Omental fat pad (tissue), 4 donors: ENCODE data around the gene CACNA2D4. TPM values are rescaled to one million over a fixed set of nuclear protein-coding genes. Genes with fewer than 3 reads are reported as not detected.

Experiments used
- ATAC-seq: fragments of 150-250 bp; one replicate; pipeline ENCODE4 v1.9.1; 2016; ENCODE audit warnings: mild to moderate bottlenecking, moderate library complexity; ENCODE audit not compliant: low FRiP score
- DNase-seq: peaks from one replicate; pipeline ENCODE4 v3.0.0-alpha.2; 2019; ENCODE audit warnings: low spot score
- total RNA-seq, 4 donors: library from RNA; depleted of rRNA; stranded (reverse); fragments of >200 nt; gene quantifications; one replicate each; pipeline ENCODE4 v1.1.0, GENCODE V29; 2016
- TF ChIP-seq, protein P1 (sequence below), 3 donors: fragments of 450-650 bp; IDR thresholded peaks; one replicate each; pipeline ENCODE4 v1.5.1; 2016 to 2017; ENCODE audit warnings: antibody characterized with exemption in 3 of 3, mild to moderate bottlenecking in 3 of 3, moderate library complexity in 2 of 3

CACNA2D4 gene
- total RNA-seq, 4 donors from 2014 or later = 3.9 to 13.0 (median 6.8) TPM

DNA sequence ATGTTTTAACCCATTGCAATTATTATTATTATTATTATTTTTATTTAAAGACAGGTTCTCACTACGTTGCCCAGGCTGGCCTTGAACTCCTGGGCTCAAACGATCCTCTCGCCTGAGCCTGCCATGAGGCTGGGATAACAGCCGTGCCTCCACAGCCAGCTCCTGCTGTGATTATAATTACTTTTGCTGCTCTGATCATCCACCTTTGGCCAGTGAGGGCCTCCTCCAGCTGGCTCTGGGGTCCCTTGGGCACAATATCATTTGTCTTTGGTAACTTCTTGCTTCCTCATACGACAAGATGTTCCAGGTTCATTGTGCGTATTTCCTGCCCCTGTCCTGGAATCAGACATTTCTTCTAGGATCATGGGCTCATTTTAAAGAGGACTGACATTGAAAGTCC, 69.7 kb downstream of the CACNA2D4 start:
- DNase-seq = no peak
- TF ChIP-seq, protein P1, sequence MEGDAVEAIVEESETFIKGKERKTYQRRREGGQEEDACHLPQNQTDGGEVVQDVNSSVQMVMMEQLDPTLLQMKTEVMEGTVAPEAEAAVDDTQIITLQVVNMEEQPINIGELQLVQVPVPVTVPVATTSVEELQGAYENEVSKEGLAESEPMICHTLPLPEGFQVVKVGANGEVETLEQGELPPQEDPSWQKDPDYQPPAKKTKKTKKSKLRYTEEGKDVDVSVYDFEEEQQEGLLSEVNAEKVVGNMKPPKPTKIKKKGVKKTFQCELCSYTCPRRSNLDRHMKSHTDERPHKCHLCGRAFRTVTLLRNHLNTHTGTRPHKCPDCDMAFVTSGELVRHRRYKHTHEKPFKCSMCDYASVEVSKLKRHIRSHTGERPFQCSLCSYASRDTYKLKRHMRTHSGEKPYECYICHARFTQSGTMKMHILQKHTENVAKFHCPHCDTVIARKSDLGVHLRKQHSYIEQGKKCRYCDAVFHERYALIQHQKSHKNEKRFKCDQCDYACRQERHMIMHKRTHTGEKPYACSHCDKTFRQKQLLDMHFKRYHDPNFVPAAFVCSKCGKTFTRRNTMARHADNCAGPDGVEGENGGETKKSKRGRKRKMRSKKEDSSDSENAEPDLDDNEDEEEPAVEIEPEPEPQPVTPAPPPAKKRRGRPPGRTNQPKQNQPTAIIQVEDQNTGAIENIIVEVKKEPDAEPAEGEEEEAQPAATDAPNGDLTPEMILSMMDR (IDR thresholded peaks at IDR 0.05) = no peak
- no peak for ATAC-seq

DNA sequence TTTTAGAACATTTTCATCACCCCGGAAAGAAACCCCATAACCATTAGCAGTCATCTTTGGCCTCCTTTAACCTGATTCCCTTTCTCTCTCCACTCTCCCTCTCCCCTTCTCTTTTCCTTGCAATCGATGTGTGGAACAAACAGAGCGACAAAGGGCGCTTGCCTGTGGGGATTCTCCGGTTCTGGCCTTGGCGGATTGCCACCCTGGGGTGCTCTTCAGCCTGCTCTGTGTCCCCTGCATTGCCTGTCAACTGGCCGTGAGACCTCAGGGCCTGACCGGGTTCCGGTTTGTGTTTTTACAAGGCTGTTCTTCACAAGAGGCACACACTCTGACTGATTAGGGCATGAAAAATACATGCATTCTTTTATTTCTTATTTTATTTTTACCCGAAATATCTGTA, 70.3 kb downstream of the CACNA2D4 start:
- ATAC-seq (no peak), DNase-seq (no peak)
- TF ChIP-seq, protein P1 (IDR thresholded peaks at IDR 0.05) = no peak

DNA sequence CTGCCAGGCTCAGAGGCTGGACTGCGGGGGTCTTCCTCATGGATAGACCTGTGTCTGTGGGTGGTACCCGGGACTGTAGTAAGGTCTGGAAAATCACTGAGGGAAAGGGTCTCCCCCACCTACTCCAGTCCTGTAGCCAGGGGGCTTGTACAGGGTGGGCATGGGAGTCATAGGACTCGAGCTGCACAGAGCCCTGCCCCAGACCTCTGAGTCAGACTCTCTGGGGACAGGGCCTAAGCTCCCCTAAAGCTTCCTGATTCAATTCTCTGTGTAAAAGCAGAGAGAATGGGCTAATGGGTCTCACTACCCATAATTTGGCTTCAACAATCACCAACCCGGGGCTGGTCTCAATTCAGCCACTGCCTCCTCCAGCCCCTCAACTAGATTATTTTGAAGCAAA, 71.0 kb downstream of the CACNA2D4 start:
- ATAC-seq (no peak), DNase-seq (no peak)
- TF ChIP-seq, protein P1 (IDR thresholded peaks at IDR 0.05) = no peak

GRCh38 chr12:1846421-1847405, 71.7 kb downstream of the CACNA2D4 start:
- TF ChIP-seq, protein P1 (IDR thresholded peaks at IDR 0.05) = no peak
- ATAC-seq (no peak), DNase-seq (no peak)

DNA sequence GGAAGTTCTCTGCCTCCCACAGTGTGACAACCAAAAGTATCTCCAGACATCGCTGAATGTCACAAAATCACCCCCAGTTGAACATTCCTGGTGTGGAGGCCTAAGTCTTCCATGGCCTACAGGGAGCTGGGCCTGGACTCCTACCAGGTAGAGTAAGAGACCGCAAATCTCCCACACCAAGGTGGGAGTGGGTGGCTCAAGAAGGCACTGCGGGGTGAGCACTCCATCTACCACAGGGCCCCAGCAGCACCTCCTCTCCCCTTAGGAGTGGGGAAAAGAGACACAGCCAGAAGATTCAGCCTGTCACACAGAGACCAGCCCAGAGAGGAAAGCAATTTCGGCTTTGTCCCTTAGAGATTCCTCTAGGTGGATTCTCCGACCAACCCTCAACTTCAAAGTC, 72.6 kb downstream of the CACNA2D4 start:
- DNase-seq = no peak
- TF ChIP-seq, protein P1 (IDR thresholded peaks at IDR 0.05) = no peak
- ATAC-seq = no peak

GRCh38 chr12:1845427-1845826, 73.0 kb downstream of the CACNA2D4 start:
- no peak for DNase-seq
- TF ChIP-seq, protein P1 (IDR thresholded peaks at IDR 0.05) = no peak
- no peak for ATAC-seq
